HG02943 (cell line): ENCODE data around the gene RAB40C.
"Not testable (repeated sequence)": the region's sequence is repeated elsewhere in the genome, so short reads cannot be mapped to it uniquely, and the experiment has no call there.

Experiments
- ATAC-seq: cut with Tn5 transposase; IDR thresholded peaks from one replicate; pipeline ENCODE4 v1.9.1; 2021; ENCODE audit warnings: mild to moderate bottlenecking, low read depth, moderate library complexity; ENCODE audit not compliant: unreplicated experiment

Gene RAB40C

DNA sequence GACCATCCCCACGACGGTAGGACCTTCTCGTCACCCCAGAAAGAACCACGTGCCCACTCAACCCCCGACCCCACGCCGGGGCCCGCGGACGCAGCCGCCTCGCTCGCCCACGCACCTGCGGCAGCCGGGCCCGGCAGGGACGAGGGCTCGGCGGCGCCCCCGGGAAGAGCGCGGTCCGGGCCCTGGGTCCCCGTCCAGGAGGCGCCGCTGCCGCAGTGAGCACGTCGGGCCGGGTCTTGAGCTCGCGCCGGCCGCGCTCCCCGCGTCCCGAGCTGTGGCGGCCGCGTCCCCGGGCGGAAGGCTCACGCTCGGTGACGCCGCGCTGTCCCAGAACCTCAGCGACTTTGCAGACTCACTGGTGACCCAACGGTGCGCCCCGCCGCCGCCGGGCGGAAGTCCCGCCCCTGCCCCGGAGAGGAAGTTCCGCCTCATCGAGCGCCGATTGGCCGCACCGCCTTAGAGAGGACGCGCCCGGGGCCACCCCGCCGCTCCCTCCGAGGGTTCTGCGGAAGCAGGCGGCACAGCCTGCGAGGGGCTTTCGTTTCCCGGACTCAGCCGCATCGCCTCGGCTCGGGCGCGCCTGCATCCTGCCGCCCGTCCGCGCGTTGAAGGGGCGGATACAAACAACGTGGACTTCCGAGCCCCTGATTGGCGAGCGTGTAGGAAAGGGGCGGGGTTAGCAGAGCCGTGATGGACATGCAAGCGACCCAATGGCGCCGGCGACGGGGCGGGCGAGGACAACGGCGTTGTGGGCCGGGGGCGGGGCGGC lies 793 bp upstream of the RAB40C start:
- ATAC-seq = peak; percentile 76

DNA sequence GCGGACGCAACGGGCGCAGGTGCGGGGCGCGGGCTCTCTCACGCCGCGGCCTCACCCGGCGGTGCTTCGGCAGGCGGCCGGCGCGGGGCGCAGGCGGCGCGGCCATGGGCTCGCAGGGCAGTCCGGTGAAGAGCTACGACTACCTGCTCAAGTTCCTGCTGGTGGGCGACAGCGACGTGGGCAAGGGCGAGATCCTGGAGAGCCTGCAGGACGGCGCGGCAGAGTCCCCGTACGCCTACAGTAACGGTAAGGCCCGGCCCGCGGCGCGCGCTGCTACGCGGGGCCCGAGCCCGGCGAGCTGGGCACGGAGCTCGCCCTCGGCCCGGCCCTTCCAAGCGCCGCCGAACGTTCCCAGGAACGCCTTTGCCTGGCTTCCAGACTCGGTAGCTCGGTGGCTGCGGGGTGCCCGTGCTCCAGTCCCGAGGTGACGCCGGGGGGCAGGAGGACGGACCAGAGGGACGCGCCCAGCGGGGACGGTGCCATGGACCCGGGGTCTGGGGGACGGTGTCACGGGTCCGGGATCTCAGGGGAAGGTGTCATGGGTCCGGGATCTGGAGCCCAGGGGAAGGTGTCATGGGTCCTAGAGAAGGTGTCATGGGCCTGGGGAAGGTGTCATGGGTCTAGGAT lies 435 bp downstream of the RAB40C start:
- no peak for ATAC-seq

DNA sequence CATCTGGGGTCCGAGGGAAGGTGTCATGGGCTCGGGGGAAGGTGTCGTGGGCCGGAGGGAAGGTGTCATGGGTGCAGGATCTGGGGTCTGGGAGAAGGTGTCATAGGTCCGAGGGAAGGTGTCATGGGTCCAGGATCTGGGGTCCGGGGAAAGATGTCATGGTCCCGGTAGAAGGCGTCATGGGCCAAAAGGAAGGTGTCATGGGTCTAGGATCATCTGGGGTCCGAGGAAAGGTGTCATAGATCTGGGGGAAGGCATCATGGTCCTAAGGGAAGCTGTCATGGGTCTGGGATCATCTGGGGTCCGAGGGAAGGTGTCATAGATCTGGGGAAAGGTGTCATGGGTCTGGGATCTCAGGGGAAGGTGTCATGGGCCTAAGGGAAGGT lies 942 bp downstream of the RAB40C start:
- no peak for ATAC-seq

DNA sequence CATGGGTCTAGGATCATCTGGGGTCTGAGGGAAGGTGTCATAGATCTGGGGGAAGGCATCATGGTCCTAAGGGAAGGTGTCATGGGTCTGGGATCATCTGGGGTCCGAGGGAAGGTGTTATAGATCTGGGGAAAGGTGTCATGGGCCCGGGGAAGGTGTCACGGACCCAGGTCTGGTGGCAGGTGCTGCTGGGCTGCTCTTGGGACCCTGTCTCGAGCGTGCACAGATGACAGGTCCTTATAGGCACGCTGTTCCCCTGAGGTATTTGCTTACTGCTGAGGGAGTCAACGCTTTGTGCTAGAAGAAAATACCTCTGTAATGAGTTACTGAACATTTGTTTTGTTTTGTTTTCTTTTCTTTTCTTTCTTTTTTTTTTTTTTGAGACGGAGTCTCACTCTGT lies 1.4 kb downstream of the RAB40C start:
- ATAC-seq = no peak

DNA sequence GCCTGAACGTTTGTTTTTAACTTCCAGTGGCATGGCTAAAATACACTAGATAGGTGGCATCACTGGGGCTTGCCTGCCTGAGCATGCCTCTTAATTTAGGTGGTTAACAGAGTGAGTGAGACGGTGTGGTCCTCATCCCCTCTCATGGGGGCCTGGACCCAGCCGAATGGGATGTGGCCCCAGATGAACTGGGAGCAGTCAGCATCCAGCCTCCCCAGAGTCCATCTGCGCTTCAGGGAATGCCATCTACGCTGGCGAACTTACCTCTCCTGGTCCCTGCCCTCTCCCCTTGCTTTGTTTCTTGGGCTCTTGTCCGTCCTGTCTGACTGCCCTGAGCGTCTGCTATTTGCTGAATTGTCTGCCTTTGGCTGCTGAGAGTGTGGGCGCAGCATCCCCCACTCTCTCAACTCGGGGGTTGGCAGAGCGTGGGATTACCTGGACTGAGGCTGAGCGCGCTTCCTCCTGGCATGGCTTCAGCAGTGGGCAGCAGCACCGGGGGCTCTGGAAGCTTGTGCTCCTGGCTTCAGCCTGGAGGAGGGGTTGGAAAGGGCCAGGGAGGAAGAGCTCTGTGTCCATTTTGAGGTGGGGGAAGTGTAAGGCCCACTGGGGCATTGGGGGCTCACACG lies 2.1 kb downstream of the RAB40C start:
- no peak for ATAC-seq

DNA sequence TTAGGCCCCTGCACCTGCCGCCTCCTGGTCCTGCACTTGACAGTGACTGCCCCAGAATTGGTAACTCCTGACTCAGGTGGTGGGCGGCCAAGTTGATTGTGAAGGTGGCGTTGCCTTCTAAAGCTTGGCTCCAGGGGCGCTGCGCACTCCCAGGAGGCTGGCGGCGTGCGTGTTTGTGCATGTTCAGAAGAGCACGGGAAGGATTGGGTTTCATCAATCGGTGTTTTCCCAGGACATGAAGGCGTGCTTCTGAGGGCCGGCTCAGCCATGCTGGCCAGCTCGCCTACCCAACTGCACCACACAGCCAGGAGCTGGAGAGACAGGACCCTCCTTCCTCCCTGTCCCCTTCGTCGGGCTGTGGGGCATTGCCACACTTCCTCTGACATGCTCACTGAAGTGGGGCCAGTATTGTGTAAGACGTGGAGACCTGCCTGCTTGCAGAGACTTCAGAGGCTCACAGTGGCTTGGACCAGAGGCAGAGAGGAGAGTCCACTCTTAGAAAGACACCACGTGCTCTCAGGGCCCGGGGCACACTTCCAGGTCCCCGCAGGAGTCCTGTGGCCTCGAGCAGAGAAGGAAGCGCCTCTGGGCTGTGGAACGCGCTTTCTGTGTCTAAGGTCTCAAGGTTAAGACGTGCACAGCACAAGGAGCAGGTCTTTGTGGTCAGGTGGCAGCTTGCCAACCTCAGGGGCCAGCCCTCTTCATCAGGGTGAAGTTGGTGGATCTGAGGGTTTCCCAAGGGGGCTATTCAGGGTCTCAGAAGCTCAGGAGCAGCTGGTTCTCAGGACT lies 2.8 kb downstream of the RAB40C start:
- ATAC-seq = no peak

DNA sequence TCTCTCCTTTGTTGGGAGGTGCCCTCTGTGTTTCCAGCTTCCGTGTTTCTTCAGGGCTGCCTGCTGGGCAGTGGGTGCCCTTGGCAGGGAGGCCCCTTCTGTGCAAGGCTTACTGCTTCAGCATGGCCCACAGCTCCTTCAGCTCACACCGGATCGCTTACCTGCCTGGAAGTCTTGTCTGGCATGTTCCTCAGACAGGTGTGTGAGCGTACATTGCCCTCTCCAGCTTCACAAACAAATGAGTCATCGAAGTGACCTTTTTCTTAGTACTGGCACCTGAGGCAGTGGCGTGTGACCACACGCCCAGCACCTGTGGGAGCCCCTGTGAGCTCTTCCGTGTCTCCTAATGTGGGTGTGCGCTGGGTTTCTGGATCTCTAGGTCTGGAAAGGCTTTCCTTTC lies 3.5 kb downstream of the RAB40C start:
- ATAC-seq = no peak

DNA sequence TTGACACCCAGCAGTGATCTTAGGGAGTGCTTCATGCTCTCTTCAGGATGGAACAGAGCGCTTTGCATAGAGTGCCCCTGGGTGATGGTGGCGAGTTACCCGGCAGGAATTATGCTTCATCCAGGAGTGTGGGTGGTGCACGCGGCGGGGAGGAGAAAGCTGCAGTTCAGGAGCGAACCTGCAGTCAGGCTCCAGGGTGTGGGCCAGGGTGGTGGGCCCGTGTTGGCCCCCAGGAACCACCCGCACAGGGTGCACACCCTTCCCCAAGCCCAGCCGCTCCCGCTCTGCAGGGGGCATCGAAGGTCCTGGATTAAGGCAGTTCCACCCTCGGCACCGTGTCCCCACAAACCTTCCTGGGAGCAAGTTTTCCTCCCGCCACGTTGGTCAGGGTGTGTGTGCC lies 3.9 kb downstream of the RAB40C start:
- ATAC-seq = no peak

DNA sequence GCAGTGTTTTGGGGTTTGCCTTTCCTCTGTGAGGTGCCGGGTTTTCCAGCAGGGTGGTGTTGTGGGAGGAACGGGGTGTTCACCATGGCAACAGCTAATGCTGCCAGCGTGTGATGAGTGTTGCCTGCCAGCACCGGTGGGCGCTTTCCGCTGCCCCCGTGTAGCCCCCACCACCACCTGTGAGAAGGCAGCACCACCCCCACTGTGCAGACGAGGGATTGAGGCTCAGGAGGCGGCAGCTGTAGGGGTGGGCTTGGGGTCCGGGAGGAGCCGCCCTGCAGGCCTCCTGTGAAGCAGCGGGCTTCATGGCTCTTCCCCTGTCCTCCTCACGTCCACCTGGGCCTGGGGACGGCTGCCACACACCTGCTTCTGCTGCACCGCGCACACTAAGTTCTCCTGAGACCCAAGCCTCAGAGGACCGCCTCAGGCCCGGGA lies 5.2 kb downstream of the RAB40C start:
- ATAC-seq = no peak

DNA sequence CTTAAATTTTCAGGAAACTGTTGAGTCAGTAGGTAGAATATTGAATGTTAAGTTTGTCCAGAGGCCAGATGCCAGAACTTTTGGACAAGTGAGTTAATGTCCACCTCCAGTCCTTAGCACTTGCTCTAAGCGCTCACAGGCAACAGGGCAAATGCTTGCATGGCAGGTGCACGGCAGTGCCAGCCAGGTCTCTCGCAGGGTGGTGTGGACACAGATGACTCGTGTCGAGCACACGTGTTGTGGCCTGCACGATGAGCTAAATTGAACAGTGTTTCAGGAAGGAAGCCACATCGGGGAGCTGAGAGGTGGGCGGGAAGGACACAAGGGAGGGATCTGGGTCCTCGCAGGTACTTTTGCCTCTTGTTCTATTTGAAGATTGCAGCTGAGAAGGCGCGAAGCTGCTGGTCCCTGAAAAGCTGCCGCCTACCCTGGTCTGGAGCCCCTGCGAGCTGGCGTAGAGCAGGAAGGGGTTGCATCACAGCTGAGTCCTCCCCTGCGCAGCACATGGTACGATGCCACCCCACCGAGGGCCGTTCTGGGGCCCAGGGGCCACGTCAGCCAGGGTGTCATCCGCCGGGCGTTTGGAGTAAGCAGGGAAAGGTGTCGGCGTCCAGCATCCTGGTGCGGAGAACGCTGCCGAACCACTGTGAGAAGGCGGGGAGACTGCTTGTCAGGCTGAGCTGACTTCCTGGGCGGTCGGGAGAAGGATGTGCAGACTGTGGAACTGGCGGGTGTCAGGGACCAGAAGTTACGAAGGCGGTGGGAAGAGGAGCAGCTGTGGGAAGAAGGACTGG lies 6.3 kb downstream of the RAB40C start:
- no peak for ATAC-seq

DNA sequence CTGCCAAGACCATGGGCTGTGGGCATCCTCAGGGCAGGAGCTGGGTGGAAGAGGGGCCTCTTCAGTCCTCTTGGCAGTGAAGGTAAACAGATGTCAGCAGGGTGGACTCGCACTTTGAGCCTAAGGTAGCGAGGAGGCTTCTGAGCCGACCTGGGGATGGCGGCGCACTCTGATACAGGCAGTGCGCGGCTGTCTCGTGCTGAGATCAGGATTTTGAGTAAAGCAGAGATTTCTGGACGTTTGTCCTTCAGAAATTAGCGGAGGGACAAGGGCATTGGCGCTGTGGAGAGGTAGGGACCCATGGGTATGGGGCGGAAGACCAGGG lies 6.8 kb downstream of the RAB40C start:
- ATAC-seq = no peak

DNA sequence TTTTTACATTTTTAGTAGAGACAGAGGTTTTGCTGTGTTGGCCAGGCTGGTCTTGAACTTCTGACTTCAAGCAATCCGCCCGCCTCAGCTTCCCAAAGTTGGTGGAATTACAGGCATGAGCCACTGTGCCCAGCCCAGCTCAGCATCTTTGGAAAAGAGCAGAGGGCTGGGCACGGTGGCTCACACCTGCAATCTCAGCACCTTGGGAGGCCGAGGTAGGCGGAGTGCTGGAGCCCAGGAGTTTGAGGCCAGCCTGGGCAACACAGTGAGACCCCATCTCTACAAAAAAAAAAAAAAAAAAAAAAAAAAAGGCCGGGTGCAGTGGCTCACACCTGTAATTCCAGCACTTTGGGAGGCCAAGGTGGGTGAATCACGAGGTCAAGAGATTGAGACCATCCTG lies 7.8 kb downstream of the RAB40C start:
- not testable (repeated sequence) for ATAC-seq

DNA sequence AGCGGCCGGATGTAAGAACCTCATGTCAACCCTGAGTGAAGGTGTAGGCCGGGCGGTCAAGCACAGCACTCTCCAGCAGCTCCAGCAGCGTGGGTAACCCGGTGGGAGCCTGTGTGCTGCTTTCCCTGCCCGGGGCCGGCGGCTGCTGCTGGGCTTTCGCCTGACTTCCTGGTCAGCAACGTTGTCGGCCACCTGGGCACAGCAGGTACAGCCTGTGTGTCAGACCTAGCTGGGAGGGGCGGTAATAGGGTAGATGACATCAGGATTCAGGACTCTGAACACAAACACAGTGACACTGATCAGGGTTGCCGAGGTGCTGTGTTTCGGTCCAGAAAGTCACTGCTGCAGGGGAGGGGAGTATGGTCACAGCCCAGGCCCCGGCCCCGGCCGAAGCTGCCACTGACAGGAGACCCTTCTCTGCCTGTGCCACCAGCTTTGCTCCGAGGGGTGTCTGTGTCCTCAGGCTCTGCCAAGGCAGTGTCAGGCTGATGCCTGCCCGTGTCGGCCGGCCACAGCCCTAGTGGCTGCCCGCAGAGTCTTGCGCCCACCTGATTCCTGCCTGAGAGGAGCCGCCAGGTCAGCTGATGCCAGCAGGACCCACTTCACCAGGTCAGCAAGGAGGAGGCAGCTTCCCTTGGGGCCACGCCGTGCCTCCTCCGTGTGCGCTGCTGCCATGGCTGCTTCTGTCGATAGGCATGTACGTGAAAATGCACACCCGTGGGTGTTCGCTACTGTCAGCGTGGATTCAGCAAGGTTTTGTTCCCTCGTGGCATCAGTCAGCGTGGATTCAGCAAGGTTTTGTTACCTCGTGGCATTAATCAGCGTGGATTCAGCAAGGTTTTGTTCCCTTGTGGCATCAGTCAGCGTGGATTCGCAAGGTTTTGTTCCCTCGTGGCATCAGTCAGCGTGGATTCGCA lies 9.2 kb downstream of the RAB40C start:
- no peak for ATAC-seq

DNA sequence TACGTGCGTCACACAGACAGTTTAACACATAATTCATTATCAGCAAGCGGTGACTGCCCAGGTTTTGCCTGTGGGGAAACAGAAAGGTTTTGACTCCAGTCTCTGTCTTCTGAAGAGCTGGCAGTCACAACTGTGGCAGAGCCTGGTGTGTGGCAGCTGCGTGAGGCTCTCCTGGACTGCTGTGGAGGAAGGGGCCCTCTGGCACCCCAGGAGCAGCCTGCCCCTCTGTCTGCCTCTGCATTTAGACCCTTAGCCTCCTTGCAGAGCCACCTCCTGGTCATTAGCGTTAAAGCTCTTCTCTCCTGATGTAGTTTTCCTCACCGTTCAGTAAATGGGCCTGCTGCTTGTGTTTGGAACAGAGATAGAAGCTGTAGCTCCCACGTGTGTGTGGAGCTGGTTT lies 10.9 kb downstream of the RAB40C start:
- no peak for ATAC-seq

DNA sequence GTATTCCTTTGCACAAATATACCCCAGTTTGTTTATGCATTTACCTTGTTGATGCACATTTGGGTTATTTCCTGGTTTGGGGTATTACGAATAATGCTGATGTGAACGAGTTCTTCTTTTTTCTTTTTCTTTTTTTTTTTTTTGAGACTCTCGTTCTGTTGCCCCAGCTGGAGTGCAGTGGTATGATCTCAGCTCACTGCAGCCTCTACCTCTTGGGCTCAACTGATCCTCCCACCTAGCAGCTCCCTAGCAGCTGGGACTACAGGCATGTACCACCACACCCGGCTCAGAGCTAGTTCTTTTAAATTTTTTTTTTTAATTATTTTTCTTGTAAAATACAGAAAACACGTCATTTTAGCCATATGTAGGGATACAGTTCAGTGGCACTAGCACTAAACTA lies 14.1 kb downstream of the RAB40C start:
- ATAC-seq = no peak

DNA sequence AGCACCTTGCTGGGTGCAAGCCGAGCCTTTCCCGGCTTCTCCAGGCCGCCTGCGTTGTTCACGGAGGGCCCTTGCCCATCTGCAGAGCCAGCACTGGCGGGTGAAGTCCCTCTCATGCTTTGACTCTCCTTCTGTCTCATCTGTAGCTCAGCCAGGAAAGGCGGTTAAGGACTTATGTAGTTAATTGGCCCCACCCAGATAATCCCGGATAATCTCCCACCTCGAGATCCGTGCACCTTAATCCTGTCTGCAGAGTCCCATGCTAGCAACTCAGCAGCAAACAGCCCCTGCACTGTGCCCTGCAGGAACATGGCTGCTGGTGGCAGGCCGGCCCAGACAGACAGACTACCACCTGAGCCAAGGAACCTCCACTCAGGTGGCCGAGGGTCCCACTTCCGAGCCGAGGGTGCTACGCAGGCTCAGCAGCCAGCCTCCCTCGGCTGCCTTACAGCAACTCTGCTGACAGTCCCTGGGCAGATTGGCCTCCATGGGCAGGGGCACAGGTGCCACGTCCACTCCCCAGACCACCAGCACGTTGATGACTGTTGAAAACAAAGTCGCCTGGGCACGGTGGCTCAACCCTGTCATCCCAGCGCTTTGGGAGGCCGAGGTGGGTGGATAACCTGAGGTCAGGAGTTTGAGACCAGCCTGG lies 16.9 kb downstream of the RAB40C start:
- ATAC-seq = no peak

DNA sequence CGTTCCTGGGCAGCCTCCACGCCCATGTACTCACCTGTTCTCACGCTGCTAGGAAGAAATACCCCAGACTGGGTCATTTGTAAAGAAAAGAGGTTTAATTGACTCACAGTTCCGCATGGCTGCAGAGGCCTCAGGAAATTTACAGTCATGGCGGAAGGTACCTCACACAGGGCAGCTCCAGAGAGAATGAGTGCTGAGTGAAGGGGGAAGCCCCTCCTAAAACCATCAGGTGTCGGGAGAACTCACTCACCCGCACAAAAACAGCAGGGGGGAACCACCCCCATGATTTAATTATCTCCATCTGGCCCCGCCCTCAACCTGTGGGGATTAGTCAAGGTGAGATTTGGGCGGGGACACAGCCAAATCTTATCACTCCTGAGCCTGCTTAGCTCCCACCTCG lies 18.2 kb downstream of the RAB40C start:
- no peak for ATAC-seq

DNA sequence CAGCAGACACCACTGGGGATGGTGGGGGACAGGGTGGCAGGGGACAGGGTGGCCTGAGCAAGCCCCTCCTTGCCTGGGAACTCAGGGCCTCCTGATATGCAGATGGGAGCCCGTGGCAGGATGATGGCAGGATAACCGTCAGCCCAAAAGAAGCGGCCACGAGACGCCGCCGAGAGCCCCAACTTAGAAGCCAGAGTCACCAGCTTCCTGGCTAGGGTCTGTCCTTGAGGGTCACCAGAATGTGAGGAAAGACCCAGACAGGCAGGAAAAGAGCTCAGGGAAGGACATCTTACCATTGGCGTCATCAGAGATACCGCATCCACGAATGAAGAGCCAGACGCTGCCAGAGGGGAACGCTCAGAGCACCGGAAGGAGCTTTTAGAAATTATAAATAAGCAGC lies 19.4 kb downstream of the RAB40C start:
- no peak for ATAC-seq

DNA sequence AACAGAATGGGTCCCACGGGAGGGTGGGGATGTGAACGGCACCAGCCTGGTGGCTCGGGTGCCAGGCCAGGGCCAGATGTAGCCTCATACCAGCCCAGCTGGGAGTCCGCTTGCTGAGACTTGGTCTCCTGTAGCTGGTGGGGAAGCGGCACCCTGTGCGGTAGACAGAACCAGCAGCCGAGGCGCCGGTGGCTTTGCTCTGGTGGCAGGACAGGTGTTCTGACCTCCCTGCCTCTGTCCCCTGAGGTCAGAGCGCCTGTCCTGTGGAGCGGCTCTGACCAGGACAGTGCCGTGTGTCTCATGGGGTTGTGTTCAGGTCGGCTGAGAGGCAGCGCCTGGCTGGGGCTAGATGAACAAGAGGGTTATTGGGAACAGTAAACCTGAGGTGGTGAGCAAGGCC lies 20.1 kb downstream of the RAB40C start:
- no peak for ATAC-seq
